Spinal cord (tissue), 10 donors: ENCODE results near the gene TMIGD1. TPM values are rescaled to one million over a fixed set of nuclear protein-coding genes. Genes with fewer than 3 reads are reported as not detected.
"Not testable (repeated sequence)": the region's sequence is repeated elsewhere in the genome, so short reads cannot be mapped to it uniquely, and the experiment has no call there.

ENCODE experiments used
- DNase-seq, 6 donors: peaks; one replicate each; pipeline versions ENCODE4 v3.0.0 to v3.0.0-alpha.2; 2013 to 2015; ENCODE audit warnings: low spot score in 6 of 6, low read depth in 4 of 6
- H3K27ac ChIP-seq: one replicate; pipeline ENCODE4 v1.5.1; 2013; ENCODE audit warnings: low read depth, low read length, control low read depth
- H3K27me3 ChIP-seq: one replicate; pipeline ENCODE4 v1.6.1; 2013; ENCODE audit warnings: low read length; ENCODE audit not compliant: control insufficient read depth, insufficient read depth
- H3K36me3 ChIP-seq: one replicate; pipeline ENCODE4 v1.6.1; 2013; ENCODE audit warnings: low read length; ENCODE audit not compliant: control insufficient read depth, insufficient read depth
- H3K4me1 ChIP-seq: one replicate; pipeline ENCODE4 v1.6.1; 2013; ENCODE audit warnings: low read length; ENCODE audit not compliant: control insufficient read depth, insufficient read depth
- H3K4me3 ChIP-seq: one replicate; pipeline ENCODE4 v1.5.1; 2013; ENCODE audit warnings: low read depth, low read length, control low read depth
- H3K9me3 ChIP-seq: one replicate; pipeline ENCODE4 v1.6.1; 2013; ENCODE audit warnings: low read length; ENCODE audit not compliant: control insufficient read depth, insufficient read depth
- WGBS: methylation state at CpG from one replicate; pipeline ENCODE4 v1.1.5; 2013; ENCODE audit warnings: missing lambda C conversion rate; ENCODE audit not compliant: insufficient coverage; 5-methylcytosine and 5-hydroxymethylcytosine counted together
- polyA plus RNA-seq, 2 donors: library from polyadenylated mRNA; unstranded; fragments of 120-200 nt; gene quantifications; one replicate each; pipeline ENCODE4 v1.2.1, GENCODE V29; 2013; ENCODE audit not compliant: insufficient read length in 2 of 2
- total RNA-seq, 2 donors: library from RNA; depleted of rRNA in 1 of 2; stranded (reverse); fragments of 120-200 nt in 1 of 2; fragments of >200 nt in 1 of 2; gene quantifications; one replicate each; pipeline versions ENCODE4 v1.2.3 to v1.2.4, GENCODE V29; 2013 to 2014
- donor health status: healthy.

TMIGD1 gene
- total and polyA plus RNA-seq, 4 donors, result not detected

- no peaks in the 10 kb centered on the region for H3K9me3 ChIP-seq
- no peaks in the 10 kb centered on the region for H3K27me3 ChIP-seq
- no peak overlapping the region for H3K4me3 ChIP-seq
- no peak for DNase-seq
- no peak overlapping the region for H3K27ac ChIP-seq
- WGBS, result 82% methylated on average over 5 of the region's 8 CpGs
- no peaks in the 10 kb centered on the region for H3K4me1 ChIP-seq
- no peaks in the 10 kb centered on the region for H3K36me3 ChIP-seq
Observed at GRCh38 chr17:30360086-30360808, 26.4 kb upstream of the TMIGD1 start.

- H3K36me3 ChIP-seq, result no peaks in the 10 kb centered on the region
- no CpG with 5 or more reads among the region's 5 CpGs for WGBS
- DNase-seq, result no peak
- H3K27ac ChIP-seq, result no peak overlapping the region
- H3K4me3 ChIP-seq, result no peak overlapping the region
- no peaks in the 10 kb centered on the region for H3K27me3 ChIP-seq
- H3K4me1 ChIP-seq, result no peaks in the 10 kb centered on the region
- H3K9me3 ChIP-seq, result no peaks in the 10 kb centered on the region
Observed at GRCh38 chr17:30358055-30358760, 24.4 kb upstream of the TMIGD1 start.

- DNase-seq, result no peak
- Histone ChIP-seq H3K27me3 (no peaks in the 10 kb centered on the region), H3K36me3 (no peaks in the 10 kb centered on the region), H3K9me3 (no peaks in the 10 kb centered on the region), H3K4me3 (no peak overlapping the region), H3K27ac (no peak overlapping the region), H3K4me1 (no peaks in the 10 kb centered on the region)
Observed at GRCh38 chr17:30357476-30357875, 23.6 kb upstream of the TMIGD1 start.

- Histone ChIP-seq H3K36me3 (no peaks in the 10 kb centered on the region), H3K9me3 (no peaks in the 10 kb centered on the region), H3K4me1 (no peaks in the 10 kb centered on the region), H3K27me3 (no peaks in the 10 kb centered on the region), H3K27ac (no peak overlapping the region), H3K4me3 (no peak overlapping the region)
- DNase-seq, result no peak
Observed at GRCh38 chr17:30354701-30355100, 20.8 kb upstream of the TMIGD1 start.

GRCh38 chr17:30352240-30352814, 18.5 kb upstream of the TMIGD1 start:
- H3K36me3 ChIP-seq, result no peaks in the 10 kb centered on the region
- DNase-seq, result no peak
- H3K9me3 ChIP-seq, result no peaks in the 10 kb centered on the region
- no peaks in the 10 kb centered on the region for H3K27me3 ChIP-seq
- no peak overlapping the region for H3K27ac ChIP-seq
- no peak overlapping the region for H3K4me3 ChIP-seq
- no peaks in the 10 kb centered on the region for H3K4me1 ChIP-seq
- no CpG with 5 or more reads among the region's 2 CpGs for WGBS

- Histone ChIP-seq H3K27ac (no peak overlapping the region), H3K4me3 (no peak overlapping the region), H3K9me3 (no peaks in the 10 kb centered on the region), H3K27me3 (no peaks in the 10 kb centered on the region), H3K36me3 (no peaks in the 10 kb centered on the region), H3K4me1 (no peaks in the 10 kb centered on the region)
- no CpG with 5 or more reads among the region's 2 CpGs for WGBS
- no peak for DNase-seq
Observed at GRCh38 chr17:30351735-30352134, 17.9 kb upstream of the TMIGD1 start.

- H3K36me3 ChIP-seq, H3K4me3 ChIP-seq, H3K9me3 ChIP-seq, H3K27me3 ChIP-seq, H3K4me1 ChIP-seq, H3K27ac ChIP-seq, DNase-seq: not testable (repeated sequence)
- 100% methylated on average over 2 of the region's 4 CpGs for WGBS
Observed at GRCh38 chr17:30351263-30351662, 17.4 kb upstream of the TMIGD1 start.

- Histone ChIP-seq H3K4me1 (peaks cover 6% of the 10 kb centered on the region), H3K36me3 (no peaks in the 10 kb centered on the region), H3K9me3 (no peaks in the 10 kb centered on the region), H3K4me3 (no peak overlapping the region), H3K27me3 (no peaks in the 10 kb centered on the region), H3K27ac (no peak overlapping the region)
- no peak for DNase-seq
- WGBS, result no CpG with 5 or more reads among the region's 1 CpG
Observed at GRCh38 chr17:30349252-30349651, 15.4 kb upstream of the TMIGD1 start.

GRCh38 chr17:30347488-30347887, 13.6 kb upstream of the TMIGD1 start:
- 60% methylated on average over 1 of the region's 4 CpGs for WGBS
- no peak for DNase-seq
- peaks cover 8% of the 10 kb centered on the region for H3K4me1 ChIP-seq

More at GRCh38 chr17:30347488-30347887, 13.6 kb upstream of the TMIGD1 start:
- H3K36me3 ChIP-seq, result no peaks in the 10 kb centered on the region
- H3K4me3 ChIP-seq, result no peak overlapping the region
- H3K27me3 ChIP-seq, result no peaks in the 10 kb centered on the region
- H3K27ac ChIP-seq, result no peak overlapping the region
- no peaks in the 10 kb centered on the region for H3K9me3 ChIP-seq
